SU-DHL-6 (cell line): ENCODE measurements around the gene CCL5.

Experiments
- H2AFZ ChIP-seq: fragments of 200-600 bp; sonication (generic); 2 replicates; pipeline ENCODE4 v1.6.1; 2014; ENCODE audit warnings: low read depth, mild to moderate bottlenecking, moderate library complexity, mixed read lengths, antibody characterized with exemption, low read length; ENCODE audit not compliant: severe bottlenecking
- H3F3A ChIP-seq: fragments of 200-600 bp; shearing (Covaris generic); 2 replicates; pipeline ENCODE4 v1.6.0; 2016; ENCODE audit warnings: antibody characterized with exemption, mild to moderate bottlenecking; ENCODE audit not compliant: insufficient read depth
- H3K27ac ChIP-seq: fragments of 200-600 bp; sonication (generic); 2 replicates; pipeline ENCODE4 v1.5.1; 2016; ENCODE audit warnings: low read depth, mild to moderate bottlenecking, low read length, moderate library complexity, mixed read lengths
- H3K27me3 ChIP-seq: fragments of 200-600 bp; sonication (generic), shearing (Covaris generic); 2 replicates; pipeline ENCODE4 v1.6.0; 2014; ENCODE audit warnings: mild to moderate bottlenecking, low read length
- H3K36me3 ChIP-seq: fragments of 200-600 bp; sonication (generic); 2 replicates; pipeline ENCODE4 v1.6.1; 2014; ENCODE audit warnings: mild to moderate bottlenecking, low read length, mixed read lengths
- H3K4me2 ChIP-seq: fragments of 300-600, 200-600 bp; shearing (Covaris generic), sonication (generic); 2 replicates; pipeline ENCODE4 v1.6.0; 2014; ENCODE audit warnings: low read length, low read depth, mild to moderate bottlenecking; ENCODE audit not compliant: poor library complexity, severe bottlenecking
- H3K4me3 ChIP-seq: fragments of 200-600 bp; sonication (generic); 2 replicates; pipeline ENCODE4 v1.5.1; 2014; ENCODE audit warnings: antibody characterized with exemption, low read length, mild to moderate bottlenecking, mixed read lengths; ENCODE audit not compliant: insufficient read depth, poor library complexity, severe bottlenecking
- H3K79me2 ChIP-seq: fragments of 200-600 bp; sonication (generic); 2 replicates; pipeline ENCODE4 v1.6.1; 2014; ENCODE audit warnings: mild to moderate bottlenecking, low read length, moderate library complexity; ENCODE audit not compliant: insufficient read depth
- H3K9ac ChIP-seq: fragments of 200-600 bp; sonication (generic); 2 replicates; pipeline ENCODE4 v1.7.0; 2014; ENCODE audit warnings: mild to moderate bottlenecking, low read length
- H3K9me2 ChIP-seq: fragments of 200-600 bp; sonication (generic); replicated peaks from 2 replicates; pipeline ENCODE4 v1.6.1; 2014; ENCODE audit warnings: low read length; ENCODE audit not compliant: insufficient read depth
- H3K9me3 ChIP-seq: fragments of 200-600 bp; sonication (generic); 2 replicates; pipeline ENCODE4 v1.6.1; 2014; ENCODE audit warnings: low read length, mixed read lengths; ENCODE audit not compliant: insufficient read depth
- H4K20me1 ChIP-seq: fragments of 200-600 bp; sonication (generic); 2 replicates; pipeline ENCODE4 v1.6.1; 2014; ENCODE audit warnings: low read depth, mild to moderate bottlenecking, antibody characterized with exemption, low read length, moderate library complexity, mixed read lengths
- CTCF ChIP-seq: fragments of 200-600 bp; sonication (generic); IDR thresholded peaks from one replicate; pipeline ENCODE4 v1.5.1; 2017; ENCODE audit warnings: antibody characterized with exemption, mild to moderate bottlenecking, low read length, moderate library complexity; ENCODE audit not compliant: insufficient read depth, poor library complexity, severe bottlenecking
- EZH2phosphoT487 ChIP-seq: fragments of 200-600 bp; sonication (generic), shearing (Covaris generic); conservative IDR thresholded peaks from 2 replicates; pipeline ENCODE4 v1.6.1; 2018; ENCODE audit warnings: mild to moderate bottlenecking, antibody characterized with exemption, low read length, moderate library complexity, mixed read lengths

Gene CCL5

GRCh38 chr17:35868737-35869136 lies 11.4 kb downstream of the CCL5 start, which contains the start of gene HEATR9:
Gene HEATR9 (minus strand): TSS chr17:35868891. CDS start chr17:35868742, 149 bp downstream.
- no peaks in the 10 kb centered on the region for H3K27me3 ChIP-seq
- H3K4me3 ChIP-seq, result no peak within 1 kb of the TSS
- H3K9me3 ChIP-seq, result no peaks in the 10 kb centered on the region
- no peak within 1 kb of the TSS for H3K27ac ChIP-seq
- H3K9ac ChIP-seq, result no peak within 1 kb of the TSS
- H3K79me2 ChIP-seq, result no peaks in the 10 kb centered on the region
- no peaks in the 10 kb centered on the region for H3K9me2 ChIP-seq
- no peak within 1 kb of the TSS for H3K4me2 ChIP-seq
- TF ChIP-seq CTCF, result no peak
- no peak for TF ChIP-seq EZH2phosphoT487
- no peaks in the 10 kb centered on the region for H4K20me1 ChIP-seq
- H2AFZ ChIP-seq, result no peak within 1 kb of the TSS
- H3K36me3 ChIP-seq, result no peaks in the 10 kb centered on the region
- no peaks in the 10 kb centered on the region for H3F3A ChIP-seq

GRCh38 chr17:35867574-35867973 lies 12.6 kb downstream of the CCL5 start:
- Histone ChIP-seq H3K9ac (no peak overlapping the region), H3K27ac (no peak overlapping the region), H3K36me3 (no peaks in the 10 kb centered on the region), H2AFZ (no peak overlapping the region), H3K27me3 (no peaks in the 10 kb centered on the region), H3K79me2 (no peaks in the 10 kb centered on the region), H3F3A (no peaks in the 10 kb centered on the region), H4K20me1 (no peaks in the 10 kb centered on the region), H3K4me2 (no peak overlapping the region), H3K9me2 (no peaks in the 10 kb centered on the region), H3K9me3 (no peaks in the 10 kb centered on the region), H3K4me3 (no peak overlapping the region)
- TF ChIP-seq CTCF (no peak), EZH2phosphoT487 (no peak)

- Histone ChIP-seq H3K9ac (no peak overlapping the region), H3K79me2 (no peaks in the 10 kb centered on the region), H3K4me2 (no peak overlapping the region), H3K27ac (no peak overlapping the region), H3F3A (no peaks in the 10 kb centered on the region), H4K20me1 (no peaks in the 10 kb centered on the region), H3K36me3 (no peaks in the 10 kb centered on the region), H3K9me2 (no peaks in the 10 kb centered on the region), H2AFZ (no peak overlapping the region), H3K27me3 (no peaks in the 10 kb centered on the region), H3K4me3 (no peak overlapping the region), H3K9me3 (no peaks in the 10 kb centered on the region)
- TF ChIP-seq EZH2phosphoT487 (no peak), CTCF (no peak)
Measured at GRCh38 chr17:35866341-35866950, 13.7 kb downstream of the CCL5 start.
